AG09319 (cell line): ENCODE results near the gene ZNF500.

Experiments used
- DNase-seq: peaks from one replicate; pipeline ENCODE4 v3.0.0-alpha.2; 2010; ENCODE audit warnings: low read depth; ENCODE audit errors: extremely low read depth
- TF ChIP-seq, protein P1 (sequence below): IDR thresholded peaks from 2 replicates; pipeline ENCODE4 v1.5.1; 2011; ENCODE audit warnings: low read depth, mild to moderate bottlenecking, inconsistent platforms, low read length, moderate library complexity

Gene ZNF500

DNA sequence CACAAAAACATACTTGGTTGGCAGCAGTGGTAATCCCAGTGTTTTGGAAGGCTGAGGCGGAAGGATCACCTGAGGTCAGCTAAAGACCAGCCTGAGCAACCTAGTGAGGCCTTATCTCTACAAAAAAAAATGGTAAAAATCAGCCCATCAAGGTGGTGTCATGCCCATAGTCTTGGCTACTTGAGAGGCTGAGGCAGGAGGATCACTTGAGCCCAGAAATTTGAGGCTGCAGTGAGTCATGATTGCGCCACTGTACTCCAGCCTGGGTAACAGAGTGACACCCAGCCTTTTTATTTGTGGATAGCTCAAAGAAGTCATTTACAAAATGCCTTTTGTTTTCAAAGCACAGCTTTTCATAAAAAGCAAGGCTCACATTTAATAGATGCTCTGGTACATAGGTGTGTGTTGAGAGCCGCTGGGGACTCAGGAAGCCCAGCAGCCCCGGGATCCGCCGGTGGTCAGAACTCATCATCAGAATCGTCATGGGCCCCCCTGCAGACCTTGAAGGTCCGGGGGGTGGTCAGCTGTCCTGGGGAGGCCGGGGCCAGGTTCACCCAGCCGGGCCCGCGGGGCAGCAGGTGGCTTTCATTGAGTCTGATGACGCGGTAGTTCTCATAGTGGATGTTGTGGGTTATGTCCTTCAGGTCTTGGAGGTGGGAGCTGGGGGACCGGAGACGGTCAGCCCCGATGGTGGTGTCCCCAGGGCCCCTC lies 10.5 kb upstream of the ZNF500 start:
- DNase-seq = no peak
- TF ChIP-seq, protein P1, sequence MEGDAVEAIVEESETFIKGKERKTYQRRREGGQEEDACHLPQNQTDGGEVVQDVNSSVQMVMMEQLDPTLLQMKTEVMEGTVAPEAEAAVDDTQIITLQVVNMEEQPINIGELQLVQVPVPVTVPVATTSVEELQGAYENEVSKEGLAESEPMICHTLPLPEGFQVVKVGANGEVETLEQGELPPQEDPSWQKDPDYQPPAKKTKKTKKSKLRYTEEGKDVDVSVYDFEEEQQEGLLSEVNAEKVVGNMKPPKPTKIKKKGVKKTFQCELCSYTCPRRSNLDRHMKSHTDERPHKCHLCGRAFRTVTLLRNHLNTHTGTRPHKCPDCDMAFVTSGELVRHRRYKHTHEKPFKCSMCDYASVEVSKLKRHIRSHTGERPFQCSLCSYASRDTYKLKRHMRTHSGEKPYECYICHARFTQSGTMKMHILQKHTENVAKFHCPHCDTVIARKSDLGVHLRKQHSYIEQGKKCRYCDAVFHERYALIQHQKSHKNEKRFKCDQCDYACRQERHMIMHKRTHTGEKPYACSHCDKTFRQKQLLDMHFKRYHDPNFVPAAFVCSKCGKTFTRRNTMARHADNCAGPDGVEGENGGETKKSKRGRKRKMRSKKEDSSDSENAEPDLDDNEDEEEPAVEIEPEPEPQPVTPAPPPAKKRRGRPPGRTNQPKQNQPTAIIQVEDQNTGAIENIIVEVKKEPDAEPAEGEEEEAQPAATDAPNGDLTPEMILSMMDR = no peak

DNA sequence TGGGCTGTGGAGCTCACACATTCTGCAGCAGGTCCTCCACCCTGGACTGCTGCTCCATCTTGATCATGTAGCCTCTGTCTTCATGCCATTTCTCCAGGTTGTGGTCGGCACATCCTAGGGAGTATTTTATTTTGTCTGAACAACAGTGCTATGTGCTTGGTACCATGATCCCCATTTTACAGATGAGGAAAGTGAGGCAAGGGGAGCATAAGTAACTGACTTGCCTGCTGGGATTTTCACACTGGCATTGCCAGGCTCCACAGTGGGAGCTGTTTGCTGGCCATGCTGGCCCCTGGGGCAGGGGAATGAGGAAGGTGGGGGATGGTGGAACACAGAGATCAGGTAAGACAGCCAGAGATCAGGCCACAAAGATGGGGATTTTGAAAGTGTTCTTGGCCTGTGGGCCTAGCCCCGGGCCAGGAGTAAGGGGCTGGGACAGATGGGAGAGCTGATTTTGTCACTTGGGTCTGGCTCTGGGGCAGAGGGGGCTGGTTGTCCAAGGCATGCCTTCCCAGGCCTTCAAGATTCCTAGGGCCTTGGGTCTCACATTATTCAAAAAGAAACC lies 9.3 kb upstream of the ZNF500 start:
- TF ChIP-seq, protein P1 = no peak
- no peak for DNase-seq

DNA sequence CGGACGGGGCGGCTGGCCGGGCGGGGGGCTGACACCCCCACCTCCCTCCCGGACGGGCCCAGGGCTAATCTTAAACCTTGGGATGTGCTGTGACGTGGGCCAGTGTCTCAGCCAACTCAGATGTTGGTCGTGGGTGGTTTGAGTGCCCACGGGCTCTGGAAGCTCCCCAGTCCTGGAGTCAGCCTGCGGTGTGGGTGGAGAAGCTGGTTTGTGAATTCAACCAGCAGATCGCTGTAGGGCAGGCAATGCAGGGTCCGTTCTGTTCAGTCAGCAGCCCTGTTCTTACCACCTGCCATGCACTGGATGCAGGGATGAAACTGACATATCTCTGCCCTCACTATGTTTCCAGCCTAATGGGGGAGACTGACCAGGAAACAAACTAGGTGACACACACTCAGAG lies 8.0 kb upstream of the ZNF500 start:
- TF ChIP-seq, protein P1 = no peak
- no peak for DNase-seq

DNA sequence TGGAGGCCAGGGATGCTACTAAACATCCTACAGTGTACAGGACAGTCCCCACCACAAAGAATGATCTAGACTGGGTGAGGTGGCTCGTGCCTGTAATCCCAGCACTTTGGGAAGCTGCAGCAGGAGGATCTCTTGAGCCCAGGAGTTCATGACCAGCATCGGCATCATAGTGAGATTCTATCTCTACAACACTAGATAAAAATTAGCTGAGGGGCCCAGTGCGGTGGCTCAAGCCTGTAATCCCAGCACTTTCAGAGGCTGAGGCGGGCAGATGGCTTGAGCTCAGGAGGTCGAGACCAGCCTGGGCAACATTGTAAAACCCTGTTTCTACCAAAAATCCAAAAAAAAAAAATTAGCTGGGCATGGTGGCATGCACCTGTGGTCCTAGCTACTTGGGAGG lies 5.4 kb upstream of the ZNF500 start:
- TF ChIP-seq, protein P1 = no peak
- no peak for DNase-seq

DNA sequence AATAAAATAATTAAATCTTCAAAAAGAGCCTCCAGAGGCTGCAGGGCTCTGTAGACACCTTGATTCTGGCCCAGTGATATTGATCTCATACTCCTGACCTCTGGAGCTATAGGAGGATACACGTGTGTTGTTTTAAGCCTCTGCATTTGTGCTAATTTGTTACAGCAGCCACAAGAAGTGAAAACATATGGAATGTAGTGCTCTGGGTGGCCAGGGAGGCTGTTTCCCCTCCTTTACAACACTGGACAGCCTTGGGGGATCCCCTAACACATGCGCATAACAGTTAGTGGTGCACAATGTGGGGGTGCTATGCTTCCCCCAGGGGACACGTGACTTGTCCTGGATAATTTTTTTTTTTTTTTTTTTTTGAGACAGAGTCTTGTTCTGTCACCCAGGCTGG lies 4.7 kb upstream of the ZNF500 start:
- TF ChIP-seq, protein P1 = no peak
- no peak for DNase-seq

DNA sequence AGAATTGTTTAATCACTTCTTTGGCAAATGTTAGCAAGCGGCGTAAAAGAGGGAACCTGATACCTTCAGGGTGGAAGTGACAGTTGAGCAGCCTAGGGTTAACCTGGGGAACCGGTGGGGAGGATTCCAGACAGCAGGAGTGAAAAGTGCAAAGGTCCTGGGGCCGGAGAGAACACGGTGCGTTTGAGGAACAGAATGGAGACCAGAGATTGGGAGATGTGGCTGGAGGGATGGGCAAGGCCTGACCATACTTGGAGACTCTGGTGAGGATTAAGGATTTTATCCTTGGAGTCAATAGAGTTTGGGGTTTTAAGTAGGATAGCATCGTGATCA lies 2.3 kb upstream of the ZNF500 start:
- no peak for DNase-seq
- TF ChIP-seq, protein P1 = no peak

DNA sequence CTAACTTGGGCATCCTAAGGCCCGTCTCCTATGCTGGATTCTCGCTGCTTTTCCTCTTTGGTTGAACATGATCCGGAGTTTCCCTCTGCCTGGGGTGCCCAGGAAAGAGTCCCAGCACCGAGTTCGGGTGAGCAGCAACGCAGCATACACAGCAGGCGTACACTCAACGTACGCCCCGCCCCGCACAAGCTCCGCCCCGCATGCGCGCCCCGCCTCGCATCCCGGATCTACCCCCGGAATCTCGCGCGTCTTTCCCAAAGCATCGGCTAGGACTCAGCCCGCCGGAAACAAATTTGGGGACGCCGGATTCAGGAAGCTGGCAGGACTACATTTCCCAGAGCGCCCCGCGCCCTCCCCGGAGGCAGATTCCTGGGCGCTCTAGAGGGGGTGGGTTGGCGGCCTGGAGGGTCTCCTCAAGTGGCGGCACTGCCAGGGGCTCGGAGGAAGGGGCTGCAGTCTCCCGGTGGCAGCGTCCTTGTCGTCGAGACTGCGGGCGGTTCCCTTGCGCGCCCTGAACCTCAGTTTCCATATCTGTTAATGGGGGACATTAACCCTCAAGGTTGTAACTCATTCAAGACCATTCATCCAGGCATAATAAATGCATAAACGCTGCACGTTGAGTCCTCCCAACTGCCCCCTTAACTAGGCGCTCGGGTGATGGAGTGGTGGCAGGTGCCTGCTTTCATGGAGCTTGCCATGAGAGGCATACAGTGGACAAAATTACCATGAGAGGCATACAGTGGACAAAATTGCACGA lies 1.8 kb upstream of the ZNF500 start:
- TF ChIP-seq, protein P1 = no peak
- peak; percentile 77 for DNase-seq
